GM12801 (cell line): ENCODE data around the gene SLCO3A1.

Source experiments
- CTCF ChIP-seq: IDR thresholded peaks from one replicate; pipeline ENCODE4 v1.5.1; 2011; ENCODE audit warnings: control low read depth; ENCODE audit not compliant: insufficient read length; ENCODE audit errors: extremely low read depth

SLCO3A1 gene

GRCh38 chr15:91921188-91921842, 67.8 kb downstream of the SLCO3A1 start:
- no peak for TF ChIP-seq CTCF

GRCh38 chr15:91921843-91922198, 68.3 kb downstream of the SLCO3A1 start:
- no peak for TF ChIP-seq CTCF

DNA sequence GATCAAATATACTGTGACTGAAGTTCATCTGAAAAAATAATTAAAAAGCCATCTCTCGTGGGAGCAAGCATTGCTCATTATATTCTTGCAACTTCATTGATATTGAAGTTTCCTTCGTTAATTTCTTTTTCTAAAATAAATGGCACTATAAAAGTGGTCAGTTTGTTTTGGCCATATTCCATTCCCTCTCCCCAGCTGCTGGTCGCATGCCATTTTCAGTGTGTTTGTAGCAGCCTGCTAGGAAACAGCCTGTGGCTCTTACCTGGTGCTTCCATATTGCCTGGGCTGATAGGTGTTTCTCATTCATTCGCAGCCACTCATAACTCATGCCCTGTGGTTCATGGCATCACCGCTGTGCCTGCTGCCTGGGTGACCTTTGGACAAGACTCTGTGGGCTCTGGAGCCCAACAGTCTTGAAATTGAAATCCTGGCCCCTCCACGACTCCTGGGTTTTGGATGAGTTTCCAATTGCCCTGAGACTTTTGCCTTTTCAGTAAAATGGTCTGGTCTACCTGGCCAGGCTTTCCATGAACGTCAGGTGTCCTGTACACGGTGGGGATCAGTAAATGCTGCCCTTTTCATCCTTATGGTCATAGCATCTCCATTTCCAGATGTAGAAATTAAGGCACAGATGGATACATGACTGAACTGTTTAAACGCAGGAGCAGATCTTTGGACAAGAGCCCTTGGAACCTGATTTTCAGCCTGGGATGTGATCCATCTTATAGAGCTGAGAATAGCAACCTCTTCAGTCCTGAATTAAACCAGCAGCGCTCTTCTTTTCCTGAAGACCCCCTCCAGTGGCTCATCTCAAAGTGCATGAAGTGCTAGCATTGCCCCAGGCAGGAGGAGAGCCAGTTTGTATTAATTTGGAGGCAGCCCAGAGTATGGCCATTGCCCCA, 69.4 kb downstream of the SLCO3A1 start:
- no peak for TF ChIP-seq CTCF

DNA sequence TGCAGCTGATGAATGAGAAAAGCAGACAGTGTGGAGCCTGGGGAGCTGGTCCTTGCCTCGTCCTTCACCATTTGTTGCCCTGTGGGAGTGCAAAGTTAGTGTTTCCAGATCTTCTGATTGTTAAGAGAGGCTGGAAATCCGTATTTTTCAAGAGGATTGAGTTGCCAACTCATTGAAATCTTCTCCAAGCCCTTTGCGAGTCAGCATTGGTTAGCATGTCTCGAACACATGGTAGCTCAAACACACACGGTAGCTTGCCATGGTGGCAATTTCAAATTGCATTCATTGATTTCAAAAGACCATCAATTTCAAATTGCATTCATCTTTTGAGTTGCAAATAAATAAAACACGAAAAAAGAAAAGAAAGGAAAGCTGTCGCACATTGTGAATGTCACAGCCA, 70.7 kb downstream of the SLCO3A1 start:
- no peak for TF ChIP-seq CTCF

DNA sequence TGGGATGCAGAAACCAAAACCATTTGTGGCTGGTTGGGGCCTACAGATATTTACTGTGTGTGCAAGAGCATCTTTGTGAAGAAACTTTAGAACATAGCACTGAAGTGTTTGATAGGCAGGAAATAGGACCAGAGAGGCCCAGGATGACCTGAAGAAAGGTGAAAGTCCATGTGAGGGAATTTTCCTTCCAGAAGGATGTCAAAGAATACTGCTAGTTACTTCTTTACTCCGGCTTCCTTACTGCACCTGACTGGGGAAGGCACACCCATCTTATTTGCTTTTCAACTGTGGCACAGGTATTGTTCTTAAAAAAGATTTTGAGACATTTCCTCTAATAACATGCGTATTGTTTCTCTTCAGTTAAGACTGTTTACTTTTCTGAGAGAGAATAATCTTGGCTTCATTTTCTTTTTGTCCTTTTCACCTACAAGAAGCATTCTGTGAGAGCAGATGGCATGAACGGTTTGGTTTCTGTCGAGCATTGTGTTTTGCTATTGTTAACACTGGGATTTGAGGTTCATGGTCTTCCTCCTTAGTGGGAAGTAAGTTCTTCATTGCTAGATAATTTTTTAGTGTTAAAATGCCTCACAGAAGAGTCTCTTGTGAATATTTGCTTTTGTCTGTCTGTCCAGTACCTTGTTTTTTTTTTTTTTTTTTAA, 71.5 kb downstream of the SLCO3A1 start:
- no peak for TF ChIP-seq CTCF

DNA sequence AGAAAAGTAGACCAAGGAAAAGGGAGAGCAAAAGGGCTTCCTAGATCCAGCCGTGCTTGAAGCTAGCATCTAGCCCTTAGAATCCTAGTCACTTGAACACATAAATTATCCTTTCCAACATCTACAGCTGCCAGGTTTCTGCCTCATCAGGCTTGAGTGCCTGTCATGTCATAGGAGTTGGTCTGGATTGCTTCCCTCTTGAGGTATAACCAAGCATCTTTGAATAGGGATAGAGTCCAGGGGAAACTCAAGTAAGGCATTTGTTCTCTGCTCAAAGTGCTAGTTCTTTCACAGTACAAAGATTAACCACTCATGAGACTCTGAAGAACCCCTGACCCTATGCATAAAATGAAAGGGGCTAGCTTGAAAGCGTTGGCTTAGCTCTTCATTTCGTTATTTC, 72.3 kb downstream of the SLCO3A1 start:
- TF ChIP-seq CTCF, result no peak

DNA sequence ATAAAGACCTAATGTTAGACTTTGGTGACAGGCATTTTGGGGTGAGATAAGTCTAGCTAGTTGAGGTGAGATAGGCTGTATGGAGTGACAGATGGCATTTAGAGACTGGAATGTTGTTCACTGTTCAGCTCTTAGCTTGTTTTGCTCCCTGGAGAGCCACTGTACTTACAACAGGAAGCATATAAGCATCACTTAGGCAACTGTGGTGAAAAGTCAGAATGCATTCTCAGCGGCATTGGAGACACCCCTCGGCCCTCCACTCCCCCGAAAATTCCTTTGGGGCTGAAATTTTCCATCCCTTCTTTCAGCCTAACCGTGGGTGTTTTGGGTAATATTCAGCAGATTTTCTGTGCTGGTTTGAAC, 73.4 kb downstream of the SLCO3A1 start:
- no peak for TF ChIP-seq CTCF
